K562 (cell line): ENCODE measurements around the gene ARL6IP4. TPM values are rescaled to one million over a fixed set of nuclear protein-coding genes. Genes with fewer than 3 reads are reported as not detected.

Source experiments
- ATAC-seq: fragments of 200-7000 bp; cut with Tn5 transposase; 3 replicates; pipeline ENCODE4 v1.9.1; 2020; ENCODE audit warnings: moderate library complexity
- BruUV-seq: library from RNA; stranded (reverse); fragments of 400-500 nt; replicated peaks from 2 replicates; lab custom pipeline; 2021; lab: Mats Ljungman, UMichigan
- CTCF ChIA-PET: fragments of 300-600 bp; formaldehyde crosslinking; extraction: SDS; loops from one replicate; lab custom pipeline; 2021; ENCODE audit warnings: low intra/inter-chr PET ratio; lab: Yijun Ruan, JAX
- POLR2A ChIA-PET: fragments of 300-600, 350-650 bp; sonication (Branson Sonifier 250); formaldehyde crosslinking; extraction: SDS; loops from one replicate; lab custom pipeline; 2021; ENCODE audit warnings: antibody characterized with exemption, inconsistent platforms; lab: Yijun Ruan, JAX
- DNase-seq, 4 experiments: peaks; one replicate each; pipeline versions ENCODE4 v3.0.0 to v3.0.0-alpha.2; 2011 to 2018; ENCODE audit warnings: low spot score in 3 of 4, mixed read lengths in 3 of 4; ENCODE audit errors: extremely low read depth in 1 of 4
- FAIRE-seq: peaks from 2 replicates; lab custom pipeline; 2011; peaks lifted over from hg19 to GRCh38; lab: Jason Lieb, UNC
- H2AFZ ChIP-seq: 2 replicates; pipeline ENCODE4 v1.6.0; 2011; ENCODE audit warnings: low read depth, low read length, control low read depth, inconsistent platforms
- H3K27ac ChIP-seq: fragments of 200-600 bp; 3 replicates; pipeline ENCODE4 v1.8.0; 2011; ENCODE audit warnings: low read depth, mild to moderate bottlenecking, control low read depth, inconsistent platforms, low read length, moderate library complexity, mixed read lengths; ENCODE audit errors: extremely low read depth
- H3K27me3 ChIP-seq, 2 experiments: fragments of 300-600 bp in 1 of 2; 2 replicates in 1 of 2; 3 replicates in 1 of 2; pipeline versions ENCODE4 v1.6.0 to v1.8.0; 2011; ENCODE audit warnings: inconsistent platforms in 2 of 2, low read length in 2 of 2, mild to moderate bottlenecking in 1 of 2, mixed read lengths in 1 of 2, moderate library complexity in 1 of 2; ENCODE audit not compliant: control insufficient read depth in 2 of 2, insufficient read depth in 2 of 2
- H3K36me3 ChIP-seq: fragments of 300-600 bp; 3 replicates; pipeline ENCODE4 v1.8.0; 2011; ENCODE audit warnings: mild to moderate bottlenecking, low read length, inconsistent platforms; ENCODE audit not compliant: control insufficient read depth, insufficient read depth
- H3K4me1 ChIP-seq, 2 experiments: fragments of 200-600 bp in 1 of 2; replicated peaks in 1 of 2; 2 replicates in 1 of 2; 3 replicates in 1 of 2; pipeline versions ENCODE4 v1.5.1 to v1.8.0; 2011; ENCODE audit warnings: inconsistent platforms in 2 of 2, low read length in 2 of 2, mild to moderate bottlenecking in 1 of 2, mixed read lengths in 1 of 2, moderate library complexity in 1 of 2; ENCODE audit not compliant: control insufficient read depth in 2 of 2, insufficient read depth in 2 of 2
- H3K4me2 ChIP-seq: 2 replicates; pipeline ENCODE4 v1.6.1; 2011; ENCODE audit warnings: low read length, control low read depth, inconsistent platforms, mixed read lengths; ENCODE audit not compliant: insufficient read depth
- H3K4me3 ChIP-seq: fragments of 200-600 bp; sonication (generic), shearing (Covaris generic); 2 replicates; pipeline ENCODE4 v1.5.1; 2016; ENCODE audit warnings: control low read depth, inconsistent platforms
- H3K79me2 ChIP-seq: fragments of 200-600 bp; 3 replicates; pipeline ENCODE4 v1.8.0; 2011; ENCODE audit warnings: low read length, inconsistent platforms; ENCODE audit not compliant: control insufficient read depth, insufficient read depth
- H3K9ac ChIP-seq, 2 experiments: 2 replicates each; pipeline versions ENCODE4 v1.6.0 to v1.6.1; 2011; ENCODE audit warnings: low read depth in 2 of 2, low read length in 2 of 2, control low read depth in 1 of 2, inconsistent platforms in 1 of 2, mild to moderate bottlenecking in 1 of 2, mixed read lengths in 1 of 2; ENCODE audit not compliant: insufficient read depth in 1 of 2
- H3K9me1 ChIP-seq: one replicate; pipeline ENCODE4 v1.6.0; 2011; ENCODE audit warnings: inconsistent platforms, mild to moderate bottlenecking, low read length, moderate library complexity; ENCODE audit not compliant: control insufficient read depth, insufficient read depth
- H3K9me3 ChIP-seq: replicated peaks from 2 replicates; pipeline ENCODE4 v1.5.1; 2011; ENCODE audit warnings: low read depth, low read length, inconsistent platforms; ENCODE audit not compliant: control insufficient read depth, insufficient read depth
- H4K20me1 ChIP-seq: replicated peaks from 2 replicates; pipeline ENCODE4 v1.6.1; 2011; ENCODE audit warnings: low read length, inconsistent platforms, mixed read lengths; ENCODE audit not compliant: control insufficient read depth, insufficient read depth
- FIP1L1 ChIP-seq: fragments of 200-400 bp; formaldehyde crosslinking; IDR thresholded peaks from 2 replicates; pipeline ENCODE4 v1.6.1; 2018; ENCODE audit warnings: mild to moderate bottlenecking, low read depth, low read length; ENCODE audit not compliant: poor library complexity, severe bottlenecking
- POLR2A ChIP-seq: fragments of 450-650 bp; conservative IDR thresholded peaks from 2 replicates; pipeline ENCODE4 v1.6.1; 2016
- POLR2G ChIP-seq: fragments of 200-400 bp; formaldehyde crosslinking; IDR thresholded peaks from 2 replicates; pipeline ENCODE4 v1.6.1; 2017; ENCODE audit warnings: low read depth, mild to moderate bottlenecking, antibody characterized with exemption, low read length, moderate library complexity
- RBFOX2 ChIP-seq: fragments of 200-400 bp; formaldehyde crosslinking; IDR thresholded peaks from 2 replicates; pipeline ENCODE4 v1.6.1; 2017; ENCODE audit warnings: low read depth, mild to moderate bottlenecking, low read length, moderate library complexity
- SRF ChIP-seq, 2 experiments: fragments of 250-450, 450-650 bp in 1 of 2; sonication (Bioruptor Pico) in 1 of 2; sonication (generic) in 1 of 2; formaldehyde crosslinking; IDR thresholded peaks; 2 replicates each; pipeline versions ENCODE4 v1.5.0 to v1.5.1; 2020 to 2022; ENCODE audit warnings: mild to moderate bottlenecking in 1 of 2, missing genetic modification reagents in 1 of 2
- ZNF717 ChIP-seq: fragments of 250-450 bp; sonication (Bioruptor Pico); IDR thresholded peaks from 2 replicates; pipeline ENCODE4 v1.5.0; 2021
- WGBS: fragments of 100-300 bp; shearing (Covaris generic); methylation state at CpG from one replicate; pipeline ENCODE4 v1.1.6; 2016; ENCODE audit warnings: low coverage, mixed read lengths; ENCODE audit not compliant: insufficient coverage; ENCODE audit errors: missing lambda C conversion rate; 5-methylcytosine and 5-hydroxymethylcytosine counted together
- in situ Hi-C: fragments of 300-500 bp; cut with MboI; formaldehyde crosslinking; loops from 4 replicates; pipeline ENCODE4 v1.15.0; 2018; ENCODE audit warnings: inconsistent platforms, mixed read lengths
- intact Hi-C: fragments of 100-400 bp; cut with micrococcal nuclease; formaldehyde crosslinking; loops from 2 replicates; pipeline ENCODE4 v1.14.2; 2022
- polyA plus RNA-seq, 8 experiments: library from polyadenylated mRNA; depleted of rRNA in 4 of 8; stranded (reverse) in 5 of 8; unstranded in 3 of 8; fragments of >200 nt; fragmentation: Nextera tagmentation in 2 of 8; fragmentation: Illumina TruSeq in 1 of 8; extraction: Ambion mirVana in 2 of 8; extraction: Trizol in 1 of 8; gene quantifications; 2 replicates each; pipeline versions ENCODE4 v1.2.1 to v1.2.3, GENCODE V29; 2011 to 2014; ENCODE audit warnings: inconsistent platforms in 1 of 8, missing spikeins in 1 of 8
- total RNA-seq, 7 experiments: library from RNA; depleted of rRNA in 6 of 7; stranded (reverse); fragments of >200 nt in 6 of 7; fragmentation: Illumina TruSeq in 2 of 7; extraction: Trizol in 2 of 7; gene quantifications; 2 replicates each; pipeline versions ENCODE4 v1.2.1 to v1.2.3, GENCODE V29; 2011 to 2021; ENCODE audit warnings: low replicate concordance in 1 of 7

The ARL6IP4 gene
- total and polyA plus RNA-seq, 9 of the 15 experiments (the other 6 are each of a cell fraction or from before 2014, with no cell fraction given), result 2.4 to 255 (median 151) TPM

DNA sequence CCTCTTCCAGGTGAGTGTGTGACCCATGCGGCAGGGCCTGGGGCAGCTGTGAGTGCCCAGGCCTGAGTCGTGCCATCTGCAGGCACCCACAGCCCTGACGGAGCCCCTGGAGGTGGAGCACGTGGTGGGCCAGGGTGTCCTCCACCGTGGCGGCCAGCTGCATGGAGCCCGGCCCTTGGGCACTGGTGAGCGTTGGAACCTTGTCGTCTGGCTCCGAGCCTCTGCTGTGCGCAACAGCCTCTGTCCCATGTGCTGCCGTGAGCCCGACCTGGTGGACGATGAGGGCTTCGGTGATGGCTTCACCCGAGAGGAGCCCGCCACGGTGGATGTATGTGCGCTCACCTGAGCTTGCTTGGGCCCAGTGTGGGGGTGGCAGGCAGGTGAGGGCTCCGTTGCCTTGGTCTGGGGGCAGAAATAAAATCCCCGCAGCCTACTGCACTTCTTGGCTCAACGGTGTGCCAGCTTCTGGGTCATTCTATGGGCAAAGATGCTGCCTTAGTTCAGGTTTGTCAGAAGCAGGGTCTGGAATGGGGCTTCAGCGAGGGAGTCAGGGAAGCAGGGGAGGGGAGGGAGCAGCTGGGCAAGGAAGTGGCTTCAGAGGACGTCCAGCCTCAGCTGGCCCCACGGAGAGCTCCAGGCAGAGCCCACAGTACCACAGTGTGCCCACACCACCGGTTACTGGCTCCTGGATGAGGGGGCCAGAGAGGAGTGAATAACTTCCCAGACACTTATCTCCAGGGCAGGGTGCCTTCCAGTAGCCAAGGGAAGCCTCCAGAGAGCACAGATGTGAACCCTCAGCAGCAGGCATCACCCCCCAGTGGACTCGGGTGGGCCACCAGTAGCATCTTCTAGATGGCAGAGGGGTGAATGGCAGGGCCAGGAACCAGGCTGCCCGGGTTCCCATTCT, 1.2 kb upstream of the ARL6IP4 start:
- H3K36me3 ChIP-seq, result peaks cover 58% of the 10 kb centered on the region
- ATAC-seq (no peak), DNase-seq (no peak), FAIRE-seq (no peak)
- peak overlapping the region; percentile 89 to 99 for H3K9ac ChIP-seq
- peak overlapping the region; percentile 80 for H3K4me2 ChIP-seq
- intact Hi-C loops, result no loop called here
- BruUV-seq, result no TSS peak
- 91% methylated on average over 27 of the region's 28 CpGs for WGBS
- no peaks in the 10 kb centered on the region for H3K9me3 ChIP-seq
- peaks cover 5% of the 10 kb centered on the region; the same call in 1 of the 2 replicates for H4K20me1 ChIP-seq
- ChIA-PET CTCF (no interaction called here), POLR2A (interaction anchor here (0.6 to 1.1 kb wide), 5 partner anchors 9 to 270 kb away, joined by 3 to 5 read pairs (median 3); no protein-coding TSS in a partner anchor)
- H3K4me1 ChIP-seq, result peaks cover 35 to 78% of the 10 kb centered on the region in 2 experiments
- TF ChIP-seq POLR2A (0 out of 2 replicates have a peak, but pooled peaks have one; percentile 2), RBFOX2 (peak; percentile 72), POLR2G (peak; percentile 62), ZNF717 (CRISPR knock-in tag) (no peak), FIP1L1 (peak; percentile 4), SRF (CRISPR knock-in tag; IDR thresholded peaks at IDR 0.05) (no peak)
- no peak overlapping the region for H2AFZ ChIP-seq
- H3K79me2 ChIP-seq, result peaks cover 58% of the 10 kb centered on the region
- peak overlapping the region; percentile 84; the same call in 2 of the 3 replicates for H3K27ac ChIP-seq
- peak overlapping the region; percentile 88 for H3K4me3 ChIP-seq
- no peaks in the 10 kb centered on the region for H3K9me1 ChIP-seq
- in situ Hi-C loops, result no loop called here
- H3K27me3 ChIP-seq, result no peaks in the 10 kb centered on the region
